Gastrocnemius medialis (tissue), 4 donors: Measurements from ENCODE around the gene CAB39. TPM values are rescaled to one million over a fixed set of nuclear protein-coding genes. Genes with fewer than 3 reads are reported as not detected.

Experiments
- ATAC-seq, 2 donors: fragments of 150-250 bp; one replicate each; pipeline ENCODE4 v1.9.1; 2016
- DNase-seq, 2 donors: peaks; one replicate each; pipeline ENCODE4 v3.0.0-alpha.2; 2019
- H3K27ac ChIP-seq, 4 donors: fragments of 200-600 bp; sonication (generic); 1 replicate in 1 of 4; 2 replicates in 3 of 4; pipeline ENCODE4 v1.5.1; 2016 to 2018; ENCODE audit warnings: mild to moderate bottlenecking in 2 of 4, moderate library complexity in 1 of 4
- H3K27me3 ChIP-seq, 3 donors: fragments of 200-600 bp; sonication (generic) in 2 of 3; 1 replicate in 1 of 3; 2 replicates in 2 of 3; pipeline versions ENCODE4 v1.5.1 to v1.6.0; 2016 to 2019; ENCODE audit warnings: mild to moderate bottlenecking in 1 of 3, moderate library complexity in 1 of 3
- H3K36me3 ChIP-seq, 2 donors: fragments of 200-600 bp; sonication (generic) in 1 of 2; one replicate each; pipeline ENCODE4 v1.5.1; 2017 to 2018
- H3K4me1 ChIP-seq, 2 donors: fragments of 200-600 bp; sonication (generic) in 1 of 2; one replicate each; pipeline ENCODE4 v1.5.1; 2016 to 2017; ENCODE audit warnings: mild to moderate bottlenecking in 2 of 2
- H3K4me3 ChIP-seq, 4 donors: fragments of 200-600 bp; sonication (generic) in 3 of 4; 1 replicate in 1 of 4; 2 replicates in 3 of 4; pipeline ENCODE4 v1.5.1; 2016 to 2019; ENCODE audit warnings: mild to moderate bottlenecking in 2 of 4
- H3K9me3 ChIP-seq, 3 donors: fragments of 200-600 bp; sonication (generic) in 2 of 3; 1 replicate in 1 of 3; 2 replicates in 2 of 3; pipeline ENCODE4 v1.5.1; 2016 to 2019
- CTCF ChIP-seq, 5 experiments: fragments of 450-650 bp in 3 of 5; fragments of 200-600 bp in 2 of 5; sonication (generic) in 2 of 5; IDR thresholded peaks in 4 of 5; conservative IDR thresholded peaks in 1 of 5; 1 replicate in 4 of 5; 2 replicates in 1 of 5; pipeline ENCODE4 v1.5.1; 2016 to 2019; ENCODE audit warnings: antibody characterized with exemption in 5 of 5, mild to moderate bottlenecking in 3 of 5, moderate library complexity in 3 of 5
- POLR2A ChIP-seq, 2 donors: fragments of 450-650 bp; IDR thresholded peaks; one replicate each; pipeline ENCODE4 v1.6.1; 2017; ENCODE audit warnings: antibody characterized with exemption in 2 of 2, mild to moderate bottlenecking in 2 of 2, moderate library complexity in 2 of 2
- in situ Hi-C, 4 donors: fragments of 200-750 bp; cut with MboI; loops; one replicate each; pipeline versions ENCODE4 v1.15.0 to v1.8.0; 2017; ENCODE audit warnings: low sequenced_read_pairs in 4 of 4
- intact Hi-C: fragments of 100-400 bp; cut with DNase I; formaldehyde crosslinking; loops from one replicate; pipeline ENCODE4 v1.15.1; 2023; ENCODE audit warnings: low total_unique reads
- total RNA-seq, 4 donors: library from RNA; depleted of rRNA; stranded (reverse); fragments of >200 nt; gene quantifications; one replicate each; pipeline versions ENCODE4 v1.1.0 to v1.2.3, GENCODE V29; 2016

Gene CAB39
- total RNA-seq, 4 donors from 2014 or later = 93.9 to 211 (median 133) TPM

DNA sequence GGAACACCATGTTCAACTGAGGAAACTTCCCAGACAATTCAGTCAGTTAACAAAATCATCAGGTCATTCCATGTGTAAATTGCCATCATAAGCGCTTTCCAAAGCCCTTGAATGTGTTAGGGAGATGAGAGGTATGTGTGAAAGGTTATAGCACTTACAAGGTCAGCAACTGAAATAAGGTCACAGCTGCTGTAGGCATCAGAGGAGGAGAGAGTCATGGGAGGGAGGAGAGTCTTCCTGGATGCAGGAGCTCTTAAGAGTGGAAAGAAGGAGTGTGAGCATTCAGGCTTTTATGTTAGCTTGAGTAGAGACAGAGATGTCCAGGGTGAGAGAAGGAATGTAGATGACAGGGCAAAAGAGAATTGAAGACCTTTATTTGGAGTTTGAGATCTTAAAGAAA, 67.0 kb downstream of the CAB39 start:
- intact Hi-C loops = loop anchor here (5.0 kb wide), 1 partner anchor 112 kb away; no protein-coding TSS in a partner anchor
- H3K36me3 ChIP-seq = no peaks in the 10 kb centered on the region
- peak in 1 of 2 donors; percentile 32 for ATAC-seq

GRCh38 chr2:230781130-230781797, 68.6 kb downstream of the CAB39 start:
- intact Hi-C loops (loop anchor here (5.0 kb wide), 1 partner anchor 114 kb away; no protein-coding TSS in a partner anchor), in situ Hi-C loops (loop anchor here in 1 of 4 donors (10.0 kb wide), 1 partner anchor 66 kb away; the partner anchor contains the start of gene CAB39)
- Histone ChIP-seq H3K27ac (peak overlapping the region; percentile 67 to 84 (median 81)), H3K36me3 (no peaks in the 10 kb centered on the region), H3K27me3 (no peaks in the 10 kb centered on the region), H3K4me3 (no peak overlapping the region), H3K9me3 (no peaks in the 10 kb centered on the region), H3K4me1 (peaks cover 65 to 83% of the 10 kb centered on the region in 2 donors)
- TF ChIP-seq CTCF (IDR thresholded peaks at IDR 0.05 in 4 of 5, conservative IDR thresholded peaks at IDR 0.05 in 1 of 5) = no peak
- TF ChIP-seq POLR2A (IDR thresholded peaks at IDR 0.05) = no peak
- DNase-seq = peak; percentile 58 to 76
- peak; percentile 92 to 95 for ATAC-seq

More for the DNA sequence above, 67.0 kb downstream of the CAB39 start:
- DNase-seq = no peak
- no peaks in the 10 kb centered on the region for H3K9me3 ChIP-seq
- peak overlapping the region; percentile 67 to 84 (median 81) for H3K27ac ChIP-seq
- no peak overlapping the region for H3K4me3 ChIP-seq
- in situ Hi-C loops = loop anchor here in 1 of 4 donors (10.0 kb wide), 1 partner anchor 65 kb away; the partner anchor contains the start of gene CAB39
- H3K27me3 ChIP-seq = no peaks in the 10 kb centered on the region
- no peak for TF ChIP-seq POLR2A (IDR thresholded peaks at IDR 0.05)
- no peak for TF ChIP-seq CTCF (IDR thresholded peaks at IDR 0.05 in 4 of 5, conservative IDR thresholded peaks at IDR 0.05 in 1 of 5)
- peaks cover 70 to 87% of the 10 kb centered on the region in 2 donors for H3K4me1 ChIP-seq

- Histone ChIP-seq H3K27ac (peak overlapping the region; percentile 67 to 84 (median 81)), H3K4me1 (peaks cover 56 to 69% of the 10 kb centered on the region in 2 donors)
- ATAC-seq = no peak
These were observed 70.5 kb downstream of the CAB39 start for GRCh38 chr2:230783101-230783500.

GRCh38 chr2:230784795-230785194, 72.2 kb downstream of the CAB39 start:
- Histone ChIP-seq H3K27me3 (no peaks in the 10 kb centered on the region), H3K36me3 (peaks cover 0 to 7% of the 10 kb centered on the region in 2 donors), H3K4me1 (peaks cover 42 to 60% of the 10 kb centered on the region in 2 donors), H3K27ac (peak overlapping the region; percentile 29 to 84 (median 49)), H3K9me3 (peaks cover 0 to 10% (median 0%) of the 10 kb centered on the region in 3 donors), H3K4me3 (no peak overlapping the region)
- intact Hi-C loops (loop anchor here (5.0 kb wide), 1 partner anchor 117 kb away; no protein-coding TSS in a partner anchor), in situ Hi-C loops (loop anchor here in 2 of 4 donors (5.0 to 10.0 kb wide), 2 partner anchors 67 to 70 kb away; partner anchors contain the start of gene CAB39 (in 1 of the 2))
- DNase-seq = no peak
- no peak for ATAC-seq
- TF ChIP-seq POLR2A (IDR thresholded peaks at IDR 0.05) (no peak), CTCF (IDR thresholded peaks at IDR 0.05 in 4 of 5, conservative IDR thresholded peaks at IDR 0.05 in 1 of 5) (no peak)

More at GRCh38 chr2:230783101-230783500, 70.5 kb downstream of the CAB39 start:
- in situ Hi-C loops = loop anchor here in 1 of 4 donors (10.0 kb wide), 1 partner anchor 68 kb away; the partner anchor contains the start of gene CAB39
- H3K36me3 ChIP-seq = no peaks in the 10 kb centered on the region
- H3K9me3 ChIP-seq = peaks cover 0 to under 1% (median 0%) of the 10 kb centered on the region in 3 donors
- H3K27me3 ChIP-seq = no peaks in the 10 kb centered on the region
- intact Hi-C loops = loop anchor here (5.0 kb wide), 1 partner anchor 116 kb away; no protein-coding TSS in a partner anchor
- TF ChIP-seq POLR2A (IDR thresholded peaks at IDR 0.05) (no peak), CTCF (IDR thresholded peaks at IDR 0.05 in 4 of 5, conservative IDR thresholded peaks at IDR 0.05 in 1 of 5) (no peak)
- H3K4me3 ChIP-seq = no peak overlapping the region
- no peak for DNase-seq
